ENCODE data around the gene MAS1.

DNA sequence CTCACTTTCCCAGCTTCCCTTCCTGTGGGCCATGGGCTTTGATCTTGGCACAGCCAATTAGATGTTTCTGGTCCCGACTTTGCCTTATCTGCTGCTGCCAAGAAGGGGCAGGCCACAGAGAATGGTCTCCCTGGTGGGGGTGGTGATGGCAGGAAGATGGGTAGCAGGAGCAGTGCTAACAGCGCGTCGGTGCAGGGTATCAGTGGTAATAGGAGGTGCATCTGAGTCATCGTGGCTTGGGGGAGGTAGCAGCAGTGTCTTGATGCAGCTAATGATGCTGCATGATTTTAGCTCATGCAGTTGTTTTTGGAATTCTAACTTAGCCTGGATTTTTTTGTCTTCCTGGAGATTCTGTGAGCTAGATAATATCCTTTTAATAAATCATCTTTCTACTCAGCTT, 18.9 kb upstream of the MAS1 start:
- TF ChIP-seq, protein P1, sequence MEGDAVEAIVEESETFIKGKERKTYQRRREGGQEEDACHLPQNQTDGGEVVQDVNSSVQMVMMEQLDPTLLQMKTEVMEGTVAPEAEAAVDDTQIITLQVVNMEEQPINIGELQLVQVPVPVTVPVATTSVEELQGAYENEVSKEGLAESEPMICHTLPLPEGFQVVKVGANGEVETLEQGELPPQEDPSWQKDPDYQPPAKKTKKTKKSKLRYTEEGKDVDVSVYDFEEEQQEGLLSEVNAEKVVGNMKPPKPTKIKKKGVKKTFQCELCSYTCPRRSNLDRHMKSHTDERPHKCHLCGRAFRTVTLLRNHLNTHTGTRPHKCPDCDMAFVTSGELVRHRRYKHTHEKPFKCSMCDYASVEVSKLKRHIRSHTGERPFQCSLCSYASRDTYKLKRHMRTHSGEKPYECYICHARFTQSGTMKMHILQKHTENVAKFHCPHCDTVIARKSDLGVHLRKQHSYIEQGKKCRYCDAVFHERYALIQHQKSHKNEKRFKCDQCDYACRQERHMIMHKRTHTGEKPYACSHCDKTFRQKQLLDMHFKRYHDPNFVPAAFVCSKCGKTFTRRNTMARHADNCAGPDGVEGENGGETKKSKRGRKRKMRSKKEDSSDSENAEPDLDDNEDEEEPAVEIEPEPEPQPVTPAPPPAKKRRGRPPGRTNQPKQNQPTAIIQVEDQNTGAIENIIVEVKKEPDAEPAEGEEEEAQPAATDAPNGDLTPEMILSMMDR (IDR thresholded peaks at IDR 0.05) = no peak
- TF ChIP-seq POLR2A (IDR thresholded peaks at IDR 0.05) = no peak

All from body of pancreas (tissue), 4 donors.